Activated CD4-positive, alpha-beta T cell treated with anti-CD3 and anti-CD28 coated beads for 48 hours (primary cell): Measurements from ENCODE around the gene SARS1.
A peak's percentile ranks its signal among the peaks of the same experiment; 100 is the strongest.
"Not testable (repeated sequence)": the region's sequence is repeated elsewhere in the genome, so short reads cannot be mapped to it uniquely, and the experiment has no call there.

Experiments
- DNase-seq: peaks from one replicate; pipeline ENCODE4 v3.0.0-alpha.2; 2020

The SARS1 gene

DNA sequence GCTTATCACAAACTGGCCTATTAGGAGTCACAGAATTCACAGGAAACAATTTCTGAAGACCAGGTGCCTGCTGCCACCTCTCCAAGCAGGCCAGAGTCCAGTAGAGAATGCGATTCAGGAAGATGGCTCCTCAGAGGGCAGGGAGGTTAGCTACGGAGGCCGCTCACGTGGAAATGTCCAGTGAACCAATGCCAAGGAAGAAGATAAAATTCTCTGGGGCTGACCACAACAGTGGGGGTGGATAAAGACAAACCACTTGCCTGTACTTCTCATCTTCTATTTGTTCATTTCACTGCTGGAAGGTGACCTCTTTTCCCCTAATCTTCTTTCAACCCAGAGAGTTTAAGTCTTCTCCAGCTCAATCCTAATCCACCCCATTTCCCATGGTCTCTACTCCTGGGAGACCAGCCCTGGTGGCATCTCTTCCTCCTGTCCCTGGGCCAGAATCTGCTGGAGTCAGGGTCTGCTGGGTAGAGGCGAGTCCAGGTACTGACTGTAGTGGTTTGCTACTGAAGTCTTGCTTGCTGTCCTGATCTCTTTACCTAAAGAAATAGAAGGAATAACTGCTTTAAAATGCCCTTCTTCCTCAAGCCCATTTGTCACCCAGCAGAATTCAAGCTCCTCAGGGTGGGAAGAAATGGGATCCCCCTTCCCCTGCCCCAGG, 66.0 kb downstream of the SARS1 start:
- no peak for DNase-seq

DNA sequence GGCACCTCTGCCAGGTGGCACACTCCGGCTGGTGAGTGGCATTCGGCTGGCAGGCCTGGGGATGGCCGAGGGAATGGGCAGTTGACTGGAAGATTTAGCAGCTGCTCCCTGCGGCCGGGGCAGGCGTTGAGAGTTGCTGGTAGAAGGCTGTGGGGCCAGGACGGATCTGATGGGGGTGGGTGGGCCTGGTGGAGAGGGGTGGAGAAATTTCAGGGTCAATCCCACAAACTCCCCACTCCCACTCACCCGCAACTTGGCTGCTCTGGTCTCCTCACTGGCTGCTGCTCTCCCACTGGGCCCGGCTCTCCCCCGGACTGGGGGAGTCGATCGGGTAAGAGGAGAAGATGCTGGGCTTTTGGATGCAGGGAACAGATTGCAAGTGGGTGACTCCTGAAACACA, 67.1 kb downstream of the SARS1 start:
- no peak for DNase-seq

DNA sequence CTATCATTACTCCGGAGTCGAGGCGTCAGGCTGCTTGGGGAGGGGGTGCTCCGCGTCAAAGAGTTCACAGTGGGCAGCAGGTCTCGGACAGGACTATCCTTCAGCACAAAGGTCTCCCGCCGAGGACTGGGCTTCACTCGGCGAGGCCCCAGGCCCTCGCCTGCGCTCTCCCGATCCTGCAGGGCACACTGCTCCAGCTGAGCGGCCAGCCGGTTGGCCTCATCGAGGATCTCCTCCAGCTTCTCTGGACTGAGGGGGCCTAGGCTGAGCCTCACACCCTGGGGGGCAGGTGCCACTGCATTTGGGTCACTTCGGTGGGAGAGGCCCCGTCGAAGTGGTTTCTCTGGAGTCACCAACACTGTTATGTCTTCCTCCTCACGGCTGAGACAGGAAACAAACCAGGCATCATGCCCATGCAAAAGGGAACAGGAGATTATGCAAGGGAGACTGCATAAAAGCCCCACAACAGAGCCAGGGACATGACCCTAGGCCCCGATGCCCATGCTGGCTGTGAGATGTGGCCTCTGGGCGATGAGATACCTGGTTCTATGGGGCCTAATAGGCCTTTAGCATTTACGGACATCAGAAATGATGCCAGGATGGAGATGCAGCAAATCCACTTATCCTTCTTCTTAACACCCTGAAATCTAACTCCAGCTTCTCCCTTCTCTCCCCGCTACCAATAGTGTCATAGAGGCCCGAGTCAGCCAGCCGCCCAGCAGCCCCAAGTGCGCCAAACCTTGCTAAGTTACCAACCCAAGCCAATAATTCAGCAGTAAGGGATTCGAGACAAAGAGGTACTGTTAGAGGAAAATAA, 68.2 kb downstream of the SARS1 start:
- no peak for DNase-seq

DNA sequence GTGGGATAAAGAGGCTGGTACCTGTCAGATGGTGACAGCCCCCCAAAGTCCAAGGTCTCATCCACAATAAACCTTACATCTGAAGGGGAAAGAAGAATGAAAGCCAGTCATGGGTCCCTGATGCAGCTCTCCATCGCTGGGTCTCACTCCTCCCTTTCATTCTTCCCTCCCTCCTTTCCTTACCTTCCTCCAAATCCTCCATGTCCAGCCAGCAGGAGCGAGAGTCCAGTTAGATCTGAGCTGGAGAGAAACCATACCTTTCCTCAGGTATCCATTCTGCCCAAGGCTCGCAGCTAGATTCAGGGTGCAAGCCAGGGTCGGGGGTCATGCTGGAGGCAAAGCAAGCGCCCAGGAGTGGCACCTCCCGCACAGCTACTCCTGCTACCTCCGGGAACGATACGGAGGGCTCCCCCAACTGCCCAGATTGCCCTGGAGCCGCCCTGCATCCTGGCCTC, 68.8 kb downstream of the SARS1 start:
- no peak for DNase-seq

DNA sequence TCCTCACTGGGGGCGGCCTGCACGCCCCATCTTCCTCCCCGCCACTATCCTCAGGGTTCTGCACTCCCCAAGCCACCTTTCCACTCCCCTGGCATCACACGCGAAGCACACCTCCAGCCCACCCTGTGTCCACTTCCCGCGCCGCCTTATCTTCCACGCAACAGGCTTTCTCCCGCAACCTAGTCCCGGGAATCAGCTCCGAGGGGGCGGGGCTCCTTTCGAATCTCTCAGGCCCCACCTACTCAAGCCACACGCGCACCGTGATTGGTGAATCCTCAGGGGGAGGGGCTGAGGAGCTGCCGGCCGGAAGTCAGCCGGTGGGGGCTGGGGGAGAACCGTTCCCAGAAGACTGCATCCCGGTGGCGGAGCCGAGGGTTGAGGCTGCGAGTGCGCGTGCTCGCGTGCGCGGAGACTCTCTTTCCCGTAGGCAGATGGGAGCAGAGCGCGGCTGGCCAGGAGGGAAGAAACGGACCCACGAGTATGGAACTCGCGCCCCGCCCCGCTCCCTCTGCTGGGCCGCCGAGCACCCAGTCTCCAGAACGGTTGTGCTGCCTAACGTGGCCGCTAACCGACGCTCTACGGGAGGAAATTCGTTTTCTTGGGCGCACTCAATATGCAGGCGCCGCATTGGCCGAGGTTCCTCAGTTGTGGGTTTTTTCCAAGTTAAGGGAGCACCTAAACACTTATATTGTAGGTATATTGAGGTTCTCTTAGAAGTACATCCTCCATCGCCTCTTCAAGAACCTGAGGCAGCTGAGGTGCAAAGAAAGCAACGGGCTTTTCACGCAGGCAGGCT, 69.4 kb downstream of the SARS1 start, which contains the start of gene PSRC1:
Gene PSRC1, minus strand, starts transcription at position 194 of the 796 bp plus-strand sequence.
- peak; percentile 93 for DNase-seq

DNA sequence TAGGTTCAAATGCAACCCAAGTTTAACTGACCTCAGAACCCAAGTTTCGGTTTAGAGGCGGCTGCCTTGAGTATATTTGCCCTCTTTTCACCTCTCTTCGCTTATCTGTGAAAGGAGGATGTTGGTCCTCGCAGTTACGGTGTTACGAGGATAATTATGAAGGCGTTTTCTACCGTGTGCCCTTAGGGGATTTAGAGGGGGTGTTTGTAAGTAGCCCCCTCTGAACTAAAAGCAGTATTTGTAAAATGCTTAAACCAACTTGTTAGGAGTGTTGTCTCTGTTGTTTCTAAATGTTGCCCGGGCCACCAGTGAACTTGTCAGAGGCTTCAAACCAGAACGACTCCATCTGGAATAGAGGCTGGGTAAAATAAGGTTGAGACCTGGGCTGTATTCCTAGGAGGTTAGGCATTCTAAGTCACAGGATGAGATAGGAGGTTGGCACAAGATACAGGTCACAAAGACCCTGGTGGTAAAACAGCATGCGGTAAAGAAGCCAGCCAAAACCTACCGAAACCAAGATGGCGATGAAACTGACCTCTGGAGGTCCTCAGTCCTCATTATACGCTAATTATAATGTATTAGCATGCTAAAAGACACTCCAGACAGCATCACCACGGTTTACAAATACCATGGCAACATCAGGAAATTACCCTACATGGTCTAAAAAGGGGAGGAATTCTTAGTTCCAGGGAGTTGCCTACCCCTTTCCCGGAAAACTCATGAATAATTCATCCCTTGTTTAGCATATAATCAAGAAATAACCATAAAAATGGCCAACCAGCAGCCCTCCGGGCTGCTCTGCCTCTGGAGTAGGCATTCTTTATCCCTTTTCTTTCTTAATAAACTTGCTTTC, 70.3 kb downstream of the SARS1 start:
- no peak for DNase-seq

DNA sequence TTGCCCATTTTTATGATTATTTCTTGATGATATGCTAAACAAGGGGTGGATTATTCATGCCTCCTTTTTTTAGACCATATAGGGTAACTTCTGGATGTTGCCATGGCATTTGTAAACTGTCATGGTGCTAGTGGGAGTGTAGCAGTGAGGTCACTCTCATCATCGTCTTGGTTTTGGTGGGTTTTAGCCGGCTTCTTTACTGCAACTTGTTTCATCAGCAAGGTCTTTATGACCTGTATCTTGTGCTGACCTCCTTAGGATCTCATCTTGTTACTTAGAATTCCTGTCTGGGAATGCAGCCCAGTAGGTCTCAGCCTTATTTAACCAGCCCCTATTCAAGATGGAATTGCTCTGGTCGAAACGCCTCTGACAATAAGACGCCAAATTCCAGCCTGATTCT, 73.0 kb downstream of the SARS1 start:
- not testable (repeated sequence) for DNase-seq
